HL-60 (cell line): ENCODE measurements around the gene REPS1.

ENCODE experiments used
- POLR2AphosphoS5 ChIP-seq: IDR thresholded peaks from 2 replicates; pipeline ENCODE4 v1.6.1; 2012; ENCODE audit warnings: low read depth
- TF ChIP-seq, protein P1 (sequence below): IDR thresholded peaks from 2 replicates; pipeline ENCODE4 v1.6.1; 2012; ENCODE audit warnings: low read depth; ENCODE audit not compliant: insufficient replicate concordance
- TF ChIP-seq, protein P2 (sequence below): IDR thresholded peaks from one replicate; pipeline ENCODE4 v1.5.1; 2011; ENCODE audit warnings: low read length, control low read depth, inconsistent platforms; ENCODE audit not compliant: insufficient read depth

DNA sequence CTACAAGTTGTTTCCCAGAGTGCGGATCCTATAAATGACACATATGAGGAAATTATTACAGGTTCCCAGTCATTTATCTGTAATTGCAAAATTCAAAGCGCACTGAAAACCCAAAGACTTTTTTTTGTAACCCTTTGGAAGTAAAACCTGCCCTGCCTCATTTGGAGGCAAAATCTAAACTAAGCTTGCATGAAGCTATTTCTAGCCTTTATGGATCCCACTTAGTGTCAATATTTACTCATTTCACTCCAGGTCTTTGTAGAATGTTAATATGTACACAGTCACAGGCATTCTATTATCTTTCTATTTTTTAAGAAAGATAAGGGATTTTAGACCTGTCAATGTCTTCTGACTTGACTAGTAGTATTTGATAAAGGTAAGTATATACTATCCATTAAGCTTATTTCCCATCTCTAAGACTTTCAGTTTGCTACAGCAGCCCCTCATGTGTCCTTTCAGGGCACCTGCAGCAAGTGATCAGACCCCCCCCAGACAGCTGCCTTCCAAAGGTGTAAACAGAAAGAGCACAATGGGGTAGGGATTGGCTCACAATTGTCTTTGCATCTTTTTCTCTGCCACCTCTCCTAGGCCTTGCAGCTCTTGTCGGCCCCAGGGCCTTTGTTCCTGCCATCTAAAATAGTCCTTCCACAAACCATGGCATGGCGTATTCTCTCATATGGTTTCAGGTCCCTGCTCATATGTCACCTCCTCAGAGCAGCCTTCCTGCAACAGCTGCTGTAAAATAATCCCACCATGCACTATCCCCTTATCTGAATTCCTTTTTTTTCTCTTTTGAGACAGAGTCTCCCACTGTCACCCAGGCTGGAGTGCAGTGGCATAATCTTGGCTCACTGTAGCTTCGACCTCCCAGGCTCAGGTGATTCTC is 1.3 kb upstream of the REPS1 start:
- TF ChIP-seq, protein P1, sequence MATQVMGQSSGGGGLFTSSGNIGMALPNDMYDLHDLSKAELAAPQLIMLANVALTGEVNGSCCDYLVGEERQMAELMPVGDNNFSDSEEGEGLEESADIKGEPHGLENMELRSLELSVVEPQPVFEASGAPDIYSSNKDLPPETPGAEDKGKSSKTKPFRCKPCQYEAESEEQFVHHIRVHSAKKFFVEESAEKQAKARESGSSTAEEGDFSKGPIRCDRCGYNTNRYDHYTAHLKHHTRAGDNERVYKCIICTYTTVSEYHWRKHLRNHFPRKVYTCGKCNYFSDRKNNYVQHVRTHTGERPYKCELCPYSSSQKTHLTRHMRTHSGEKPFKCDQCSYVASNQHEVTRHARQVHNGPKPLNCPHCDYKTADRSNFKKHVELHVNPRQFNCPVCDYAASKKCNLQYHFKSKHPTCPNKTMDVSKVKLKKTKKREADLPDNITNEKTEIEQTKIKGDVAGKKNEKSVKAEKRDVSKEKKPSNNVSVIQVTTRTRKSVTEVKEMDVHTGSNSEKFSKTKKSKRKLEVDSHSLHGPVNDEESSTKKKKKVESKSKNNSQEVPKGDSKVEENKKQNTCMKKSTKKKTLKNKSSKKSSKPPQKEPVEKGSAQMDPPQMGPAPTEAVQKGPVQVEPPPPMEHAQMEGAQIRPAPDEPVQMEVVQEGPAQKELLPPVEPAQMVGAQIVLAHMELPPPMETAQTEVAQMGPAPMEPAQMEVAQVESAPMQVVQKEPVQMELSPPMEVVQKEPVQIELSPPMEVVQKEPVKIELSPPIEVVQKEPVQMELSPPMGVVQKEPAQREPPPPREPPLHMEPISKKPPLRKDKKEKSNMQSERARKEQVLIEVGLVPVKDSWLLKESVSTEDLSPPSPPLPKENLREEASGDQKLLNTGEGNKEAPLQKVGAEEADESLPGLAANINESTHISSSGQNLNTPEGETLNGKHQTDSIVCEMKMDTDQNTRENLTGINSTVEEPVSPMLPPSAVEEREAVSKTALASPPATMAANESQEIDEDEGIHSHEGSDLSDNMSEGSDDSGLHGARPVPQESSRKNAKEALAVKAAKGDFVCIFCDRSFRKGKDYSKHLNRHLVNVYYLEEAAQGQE = no peak
- no peak for TF ChIP-seq POLR2AphosphoS5
- TF ChIP-seq, protein P2, sequence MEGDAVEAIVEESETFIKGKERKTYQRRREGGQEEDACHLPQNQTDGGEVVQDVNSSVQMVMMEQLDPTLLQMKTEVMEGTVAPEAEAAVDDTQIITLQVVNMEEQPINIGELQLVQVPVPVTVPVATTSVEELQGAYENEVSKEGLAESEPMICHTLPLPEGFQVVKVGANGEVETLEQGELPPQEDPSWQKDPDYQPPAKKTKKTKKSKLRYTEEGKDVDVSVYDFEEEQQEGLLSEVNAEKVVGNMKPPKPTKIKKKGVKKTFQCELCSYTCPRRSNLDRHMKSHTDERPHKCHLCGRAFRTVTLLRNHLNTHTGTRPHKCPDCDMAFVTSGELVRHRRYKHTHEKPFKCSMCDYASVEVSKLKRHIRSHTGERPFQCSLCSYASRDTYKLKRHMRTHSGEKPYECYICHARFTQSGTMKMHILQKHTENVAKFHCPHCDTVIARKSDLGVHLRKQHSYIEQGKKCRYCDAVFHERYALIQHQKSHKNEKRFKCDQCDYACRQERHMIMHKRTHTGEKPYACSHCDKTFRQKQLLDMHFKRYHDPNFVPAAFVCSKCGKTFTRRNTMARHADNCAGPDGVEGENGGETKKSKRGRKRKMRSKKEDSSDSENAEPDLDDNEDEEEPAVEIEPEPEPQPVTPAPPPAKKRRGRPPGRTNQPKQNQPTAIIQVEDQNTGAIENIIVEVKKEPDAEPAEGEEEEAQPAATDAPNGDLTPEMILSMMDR = no peak
